IMR-90 (cell line): ENCODE results near the gene ARTN. TPM values are rescaled to one million over a fixed set of nuclear protein-coding genes. Genes with fewer than 3 reads are reported as not detected.
A peak's percentile ranks its signal among the peaks of the same experiment; 100 is the strongest.

Experiments used
- ATAC-seq: fragments of 200-7000 bp; cut with Tn5 transposase; 2 replicates; pipeline ENCODE4 v1.9.1; 2020; ENCODE audit warnings: low read depth, mild to moderate bottlenecking, moderate library complexity
- BruUV-seq: library from RNA; stranded (reverse); fragments of 400-500 nt; replicated peaks from 2 replicates; lab custom pipeline; 2021; lab: Mats Ljungman, UMichigan
- CTCF ChIA-PET: fragments of 300-600 bp; formaldehyde crosslinking; extraction: SDS; loops from one replicate; lab custom pipeline; 2021; ENCODE audit warnings: antibody characterized with exemption; lab: Yijun Ruan, JAX
- POLR2A ChIA-PET: fragments of 300-600 bp; sonication (Branson Sonifier 250); formaldehyde crosslinking; loops from one replicate; lab custom pipeline; 2022; ENCODE audit warnings: antibody characterized with exemption; ENCODE audit not compliant: unreplicated experiment; lab: Charles Lee
- DNase-seq: peaks from one replicate; pipeline ENCODE4 v3.0.0; 2013
- H2AFZ ChIP-seq: replicated peaks from 2 replicates; pipeline ENCODE3; 2013; ENCODE audit warnings: low read length, mild to moderate bottlenecking; ENCODE audit not compliant: poor library complexity
- H2AK5ac ChIP-seq: 2 replicates; pipeline ENCODE4 v1.6.1; 2013; ENCODE audit warnings: low read depth, low read length, inconsistent platforms
- H2AK9ac ChIP-seq: replicated peaks from 2 replicates; pipeline ENCODE3; 2013; ENCODE audit warnings: mild to moderate bottlenecking, low read depth, low read length, moderate library complexity; ENCODE audit not compliant: poor library complexity
- H2BK120ac ChIP-seq: 2 replicates; pipeline ENCODE4 v1.6.1; 2013; ENCODE audit warnings: low read depth, low read length, inconsistent platforms
- H2BK15ac ChIP-seq: 3 replicates; pipeline ENCODE4 v1.6.1; 2013; ENCODE audit warnings: low read depth, low read length, inconsistent platforms
- H2BK20ac ChIP-seq: 2 replicates; pipeline ENCODE4 v1.6.1; 2013; ENCODE audit warnings: low read depth, mild to moderate bottlenecking, inconsistent platforms, low read length, moderate library complexity
- H2BK5ac ChIP-seq: 2 replicates; pipeline ENCODE4 v1.6.1; 2013; ENCODE audit warnings: mild to moderate bottlenecking, low read depth, low read length, inconsistent platforms; ENCODE audit not compliant: poor library complexity, severe bottlenecking
- H3K14ac ChIP-seq: replicated peaks from 2 replicates; pipeline ENCODE4 v1.6.1; 2013; ENCODE audit warnings: low read depth, low read length, inconsistent platforms
- H3K18ac ChIP-seq: 2 replicates; pipeline ENCODE4 v1.6.1; 2013; ENCODE audit warnings: low read depth, low read length, control low read depth
- H3K23ac ChIP-seq: 2 replicates; pipeline ENCODE4 v1.6.1; 2013; ENCODE audit warnings: low read depth, low read length, inconsistent platforms
- H3K27ac ChIP-seq: 2 replicates; pipeline ENCODE4 v1.5.1; 2013; ENCODE audit warnings: mild to moderate bottlenecking, control low read depth, low read length; ENCODE audit not compliant: insufficient read depth
- H3K27me3 ChIP-seq: 2 replicates; pipeline ENCODE4 v1.6.1; 2013; ENCODE audit warnings: low read length; ENCODE audit not compliant: control insufficient read depth, insufficient read depth
- H3K36me3 ChIP-seq: 2 replicates; pipeline ENCODE4 v1.6.1; 2013; ENCODE audit warnings: low read length, mixed read lengths; ENCODE audit not compliant: control insufficient read depth, insufficient read depth
- H3K4ac ChIP-seq: 2 replicates; pipeline ENCODE4 v1.6.1; 2013; ENCODE audit warnings: low read depth, low read length, inconsistent platforms
- H3K4me1 ChIP-seq: 2 replicates; pipeline ENCODE4 v1.6.1; 2013; ENCODE audit warnings: low read length, mixed read lengths; ENCODE audit not compliant: control insufficient read depth, insufficient read depth
- H3K4me2 ChIP-seq: 2 replicates; pipeline ENCODE4 v1.6.1; 2013; ENCODE audit warnings: low read depth, mild to moderate bottlenecking, control low read depth, low read length, moderate library complexity
- H3K4me3 ChIP-seq: 2 replicates; pipeline ENCODE4 v1.5.1; 2013; ENCODE audit warnings: low read depth, mild to moderate bottlenecking, control low read depth, low read length, moderate library complexity; ENCODE audit not compliant: insufficient read depth
- H3K56ac ChIP-seq: 2 replicates; pipeline ENCODE4 v1.6.1; 2013; ENCODE audit warnings: low read length, inconsistent platforms; ENCODE audit not compliant: insufficient read depth; ENCODE audit errors: extremely low read depth
- H3K79me1 ChIP-seq, 2 experiments: 2 replicates each; pipeline ENCODE4 v1.6.1; 2013; ENCODE audit warnings: low read length in 2 of 2, inconsistent platforms in 1 of 2, low read depth in 1 of 2
- H3K9ac ChIP-seq: 2 replicates; pipeline ENCODE4 v1.6.1; 2013; ENCODE audit warnings: low read depth, low read length, control low read depth
- H3K9me1 ChIP-seq: 2 replicates; pipeline ENCODE4 v1.6.1; 2013; ENCODE audit warnings: low read length, inconsistent platforms; ENCODE audit not compliant: insufficient read depth
- H3K9me3 ChIP-seq: 2 replicates; pipeline ENCODE4 v1.6.1; 2013; ENCODE audit warnings: low read length; ENCODE audit not compliant: control insufficient read depth, insufficient read depth
- H4K20me1 ChIP-seq: 2 replicates; pipeline ENCODE4 v1.6.1; 2013; ENCODE audit warnings: low read length, inconsistent platforms; ENCODE audit not compliant: insufficient read depth
- H4K5ac ChIP-seq: 2 replicates; pipeline ENCODE4 v1.6.1; 2013; ENCODE audit warnings: mild to moderate bottlenecking, low read depth, low read length, control low read depth
- H4K8ac ChIP-seq, 2 experiments: 2 replicates each; pipeline ENCODE4 v1.6.1; 2013; ENCODE audit warnings: low read depth in 2 of 2, low read length in 2 of 2, control low read depth in 1 of 2, inconsistent platforms in 1 of 2
- H4K91ac ChIP-seq: 2 replicates; pipeline ENCODE4 v1.6.1; 2013; ENCODE audit warnings: low read depth, low read length, inconsistent platforms; ENCODE audit not compliant: insufficient read depth
- BHLHE40 ChIP-seq: fragments of 150-350 bp; IDR thresholded peaks from 2 replicates; pipeline ENCODE4 v1.6.1; 2016; ENCODE audit warnings: mild to moderate bottlenecking, low read depth, low read length
- CHD1 ChIP-seq: IDR thresholded peaks from 2 replicates; pipeline ENCODE4 v1.6.1; 2012; ENCODE audit warnings: low read depth, low read length, improper control_type of control experiment
- RAD21 ChIP-seq: IDR thresholded peaks from 2 replicates; pipeline ENCODE4 v1.6.1; 2012; ENCODE audit warnings: low read length, improper control_type of control experiment
- WGBS, 2 experiments: methylation state at CpG; one replicate each; pipeline versions ENCODE4 v1.1.5 to v1.1.7; 2013; ENCODE audit warnings: missing lambda C conversion rate in 2 of 2; ENCODE audit not compliant: insufficient read length in 1 of 2; ENCODE audit errors: extremely low coverage in 2 of 2; 5-methylcytosine and 5-hydroxymethylcytosine counted together
- dilution Hi-C: fragments of 300-500 bp; cut with HindIII; formaldehyde crosslinking; loops from one replicate; pipeline ENCODE4 v1.14.3; 2018; ENCODE audit warnings: low sequenced_read_pairs; ENCODE audit not compliant: unreplicated experiment
- in situ Hi-C: fragments of 300-500 bp; cut with MboI; formaldehyde crosslinking; loops from 3 replicates; pipeline ENCODE4 v1.14.3; 2019; ENCODE audit warnings: low sequenced_read_pairs, inconsistent platforms, mixed read lengths
- intact Hi-C: fragments of 100-400 bp; cut with micrococcal nuclease; formaldehyde crosslinking; loops from 2 replicates; pipeline ENCODE4 v1.10.0; 2022
- polyA plus RNA-seq, 3 experiments: library from polyadenylated mRNA; depleted of rRNA; stranded (reverse); fragments of >200 nt; gene quantifications; 2 replicates each; pipeline ENCODE4 v1.2.3, GENCODE V29; 2012; ENCODE audit warnings: low replicate concordance in 1 of 3
- total RNA-seq: library from RNA; depleted of rRNA; stranded (reverse); fragments of >200 nt; gene quantifications from 2 replicates; pipeline ENCODE4 v1.2.3, GENCODE V29; 2012
- TF ChIP-seq, protein P1 (sequence below): conservative IDR thresholded peaks from 2 replicates; pipeline ENCODE4 v1.5.1; 2012; ENCODE audit warnings: mild to moderate bottlenecking, low read depth, low read length, improper control_type of control experiment

ARTN gene
- total and polyA plus RNA-seq, 2 of the 4 experiments (the other 2 are of a cell fraction): 0.29 TPM; not detected in 1

DNA sequence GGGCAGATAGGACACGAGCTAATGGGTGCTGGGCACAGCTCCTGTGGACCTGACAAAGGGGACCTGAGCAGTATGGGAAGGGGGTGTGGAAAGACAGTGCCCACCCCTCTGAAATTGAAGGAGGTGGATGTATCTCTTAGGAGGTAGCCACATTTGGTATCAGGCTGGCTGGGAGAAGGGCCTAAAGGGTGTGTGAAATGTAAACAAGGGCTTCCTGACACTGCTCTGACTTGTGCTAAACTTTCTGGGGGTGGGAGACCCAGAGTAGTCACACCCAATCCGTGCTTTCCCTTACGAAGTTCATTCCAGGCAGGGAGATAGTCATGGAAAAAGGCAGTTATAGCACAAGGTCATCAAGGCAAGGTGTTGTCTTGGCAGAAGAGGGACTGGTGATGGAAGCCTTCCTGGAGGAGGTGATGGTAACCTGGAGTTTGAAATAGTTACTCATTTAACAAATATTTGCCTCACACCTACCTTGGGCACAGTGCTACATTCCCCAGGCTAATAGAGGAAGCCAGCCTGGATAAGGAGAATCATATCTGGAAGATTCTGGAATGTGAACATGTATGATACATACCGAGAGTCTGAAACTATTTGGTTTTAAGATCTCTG lies 52.5 kb downstream of the ARTN start:
- intact Hi-C loops: no loop called here
- H2AK5ac ChIP-seq: no peak overlapping the region; the same call in 1 of the 2 replicates
- no peak overlapping the region for H3K18ac ChIP-seq
- H2AK9ac ChIP-seq: no peak overlapping the region
- H3K4ac ChIP-seq: no peak overlapping the region
- H3K14ac ChIP-seq: no peak overlapping the region
- ChIA-PET CTCF (no interaction called here), POLR2A (no interaction called here)
- H3K56ac ChIP-seq: no peak overlapping the region
- WGBS, 2 experiments: 80% methylated on average over 2 of the region's 4 CpGs; no CpG with 5 or more reads in 1 of the 2 experiments
- ATAC-seq (no peak), DNase-seq (no peak)
- no peak overlapping the region for H4K5ac ChIP-seq
- no peak overlapping the region for H3K27ac ChIP-seq
- no peak overlapping the region for H4K91ac ChIP-seq
- dilution Hi-C loops: no loop called here
- H2BK5ac ChIP-seq: no peak overlapping the region
- H3K79me1 ChIP-seq: peaks cover 15 to 41% of the 10 kb centered on the region in 2 experiments
- H3K9ac ChIP-seq: no peak overlapping the region
- H3K4me3 ChIP-seq: no peak overlapping the region
- no peak overlapping the region for H2BK15ac ChIP-seq
- H3K23ac ChIP-seq: peak overlapping the region; percentile 12; the same call in 1 of the 2 replicates
- H3K27me3 ChIP-seq: no peaks in the 10 kb centered on the region
- H2BK120ac ChIP-seq: no peak overlapping the region
- TF ChIP-seq, protein P1, sequence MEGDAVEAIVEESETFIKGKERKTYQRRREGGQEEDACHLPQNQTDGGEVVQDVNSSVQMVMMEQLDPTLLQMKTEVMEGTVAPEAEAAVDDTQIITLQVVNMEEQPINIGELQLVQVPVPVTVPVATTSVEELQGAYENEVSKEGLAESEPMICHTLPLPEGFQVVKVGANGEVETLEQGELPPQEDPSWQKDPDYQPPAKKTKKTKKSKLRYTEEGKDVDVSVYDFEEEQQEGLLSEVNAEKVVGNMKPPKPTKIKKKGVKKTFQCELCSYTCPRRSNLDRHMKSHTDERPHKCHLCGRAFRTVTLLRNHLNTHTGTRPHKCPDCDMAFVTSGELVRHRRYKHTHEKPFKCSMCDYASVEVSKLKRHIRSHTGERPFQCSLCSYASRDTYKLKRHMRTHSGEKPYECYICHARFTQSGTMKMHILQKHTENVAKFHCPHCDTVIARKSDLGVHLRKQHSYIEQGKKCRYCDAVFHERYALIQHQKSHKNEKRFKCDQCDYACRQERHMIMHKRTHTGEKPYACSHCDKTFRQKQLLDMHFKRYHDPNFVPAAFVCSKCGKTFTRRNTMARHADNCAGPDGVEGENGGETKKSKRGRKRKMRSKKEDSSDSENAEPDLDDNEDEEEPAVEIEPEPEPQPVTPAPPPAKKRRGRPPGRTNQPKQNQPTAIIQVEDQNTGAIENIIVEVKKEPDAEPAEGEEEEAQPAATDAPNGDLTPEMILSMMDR: no peak
- no peak for TF ChIP-seq RAD21
- TF ChIP-seq BHLHE40: no peak
- TF ChIP-seq CHD1: no peak
- no peaks in the 10 kb centered on the region for H3K9me3 ChIP-seq
- no peak overlapping the region for H4K8ac ChIP-seq
- peaks cover 28% of the 10 kb centered on the region for H3K9me1 ChIP-seq
- no peak overlapping the region for H2BK20ac ChIP-seq
- peaks cover 42% of the 10 kb centered on the region for H4K20me1 ChIP-seq
- H3K36me3 ChIP-seq: peaks cover 35% of the 10 kb centered on the region
- no TSS peak for BruUV-seq
- H3K4me1 ChIP-seq: peaks cover 15% of the 10 kb centered on the region
- no peak overlapping the region for H2AFZ ChIP-seq
- no peak overlapping the region for H3K4me2 ChIP-seq
- in situ Hi-C loops: no loop called here
